ENCODE data around the gene CXorf58.

DNA sequence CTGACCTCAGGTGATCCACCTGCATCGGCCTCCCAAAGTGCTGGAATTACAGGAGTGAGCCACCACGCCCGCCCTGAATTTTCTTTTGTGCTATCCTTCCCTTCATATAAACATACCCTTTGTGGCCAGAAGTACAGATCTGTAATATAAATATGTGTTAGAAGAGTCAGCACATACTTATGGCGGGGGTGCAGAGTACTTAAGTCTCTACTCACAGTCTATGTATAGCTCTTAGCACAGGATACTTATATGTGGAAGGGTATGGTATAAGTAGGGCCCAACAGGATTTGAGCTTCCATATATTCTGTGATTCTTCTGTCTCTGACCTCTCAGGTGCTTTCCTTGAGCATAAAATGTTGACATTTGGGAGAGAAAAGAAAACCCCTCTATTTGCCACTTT, 18.2 kb downstream of the CXorf58 start:
- TF ChIP-seq, protein P1, sequence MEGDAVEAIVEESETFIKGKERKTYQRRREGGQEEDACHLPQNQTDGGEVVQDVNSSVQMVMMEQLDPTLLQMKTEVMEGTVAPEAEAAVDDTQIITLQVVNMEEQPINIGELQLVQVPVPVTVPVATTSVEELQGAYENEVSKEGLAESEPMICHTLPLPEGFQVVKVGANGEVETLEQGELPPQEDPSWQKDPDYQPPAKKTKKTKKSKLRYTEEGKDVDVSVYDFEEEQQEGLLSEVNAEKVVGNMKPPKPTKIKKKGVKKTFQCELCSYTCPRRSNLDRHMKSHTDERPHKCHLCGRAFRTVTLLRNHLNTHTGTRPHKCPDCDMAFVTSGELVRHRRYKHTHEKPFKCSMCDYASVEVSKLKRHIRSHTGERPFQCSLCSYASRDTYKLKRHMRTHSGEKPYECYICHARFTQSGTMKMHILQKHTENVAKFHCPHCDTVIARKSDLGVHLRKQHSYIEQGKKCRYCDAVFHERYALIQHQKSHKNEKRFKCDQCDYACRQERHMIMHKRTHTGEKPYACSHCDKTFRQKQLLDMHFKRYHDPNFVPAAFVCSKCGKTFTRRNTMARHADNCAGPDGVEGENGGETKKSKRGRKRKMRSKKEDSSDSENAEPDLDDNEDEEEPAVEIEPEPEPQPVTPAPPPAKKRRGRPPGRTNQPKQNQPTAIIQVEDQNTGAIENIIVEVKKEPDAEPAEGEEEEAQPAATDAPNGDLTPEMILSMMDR (IDR thresholded peaks at IDR 0.05) = no peak
- no peak for TF ChIP-seq POLR2A (IDR thresholded peaks at IDR 0.05)
